DMS 273 (cell line): ENCODE measurements around the gene PNPT1.
"Not testable (repeated sequence)": the region's sequence is repeated elsewhere in the genome, so short reads cannot be mapped to it uniquely, and the experiment has no call there.

Experiments used
- DNase-seq: peaks from one replicate; lab custom pipeline; 2025; ENCODE audit not compliant: unreplicated experiment; lab: John Stamatoyannopoulos, UW

PNPT1 gene

GRCh38 chr2:55693181-55694125 lies at the start of gene PNPT1:
Gene PNPT1, minus strand, starts transcription at chr2:55693844. Its CDS starts 21 bp downstream, at chr2:55693823.
- DNase-seq: peak; percentile 98

- no peak for DNase-seq
Measured at GRCh38 chr2:55742996-55743395, 49.4 kb upstream of the PNPT1 start.

- not testable (repeated sequence) for DNase-seq
Measured at GRCh38 chr2:55736019-55736536, 42.4 kb upstream of the PNPT1 start.

- no peak for DNase-seq
Measured at GRCh38 chr2:55734726-55735125, 41.1 kb upstream of the PNPT1 start.

- DNase-seq: no peak
Measured at GRCh38 chr2:55733335-55733734, 39.7 kb upstream of the PNPT1 start.

- DNase-seq: no peak
Measured at GRCh38 chr2:55732854-55733253, 39.2 kb upstream of the PNPT1 start.

- DNase-seq: no peak
Measured at GRCh38 chr2:55729136-55729685, 35.6 kb upstream of the PNPT1 start.

- DNase-seq: no peak
Measured at GRCh38 chr2:55721596-55722215, 28.1 kb upstream of the PNPT1 start.

- no peak for DNase-seq
Measured at GRCh38 chr2:55720417-55720816, 26.8 kb upstream of the PNPT1 start.

- no peak for DNase-seq
Measured at GRCh38 chr2:55719852-55720251, 26.2 kb upstream of the PNPT1 start.

GRCh38 chr2:55718165-55719008 lies 24.7 kb upstream of the PNPT1 start:
- DNase-seq: peak; percentile 89

- DNase-seq: no peak
Measured at GRCh38 chr2:55715626-55716025, 22.0 kb upstream of the PNPT1 start.

GRCh38 chr2:55715178-55715577 lies 21.5 kb upstream of the PNPT1 start:
- DNase-seq: not testable (repeated sequence)

- no peak for DNase-seq
Measured at GRCh38 chr2:55712477-55713060, 18.9 kb upstream of the PNPT1 start.

- no peak for DNase-seq
Measured at GRCh38 chr2:55710025-55710424, 16.4 kb upstream of the PNPT1 start.

- no peak for DNase-seq
Measured at GRCh38 chr2:55707751-55708150, 14.1 kb upstream of the PNPT1 start.

GRCh38 chr2:55706258-55706657 lies 12.6 kb upstream of the PNPT1 start:
- not testable (repeated sequence) for DNase-seq

GRCh38 chr2:55705027-55705653 lies 11.5 kb upstream of the PNPT1 start:
- DNase-seq: no peak

- no peak for DNase-seq
Measured at GRCh38 chr2:55703350-55703749, 9.7 kb upstream of the PNPT1 start.

- DNase-seq: not testable (repeated sequence)
Measured at GRCh38 chr2:55692740-55693139, 904 bp downstream of the PNPT1 start.
